ENCODE measurements around the gene RBBP9.
"Not testable (repeated sequence)": the region's sequence is repeated elsewhere in the genome, so short reads cannot be mapped to it uniquely, and the experiment has no call there.

RBBP9 gene

DNA sequence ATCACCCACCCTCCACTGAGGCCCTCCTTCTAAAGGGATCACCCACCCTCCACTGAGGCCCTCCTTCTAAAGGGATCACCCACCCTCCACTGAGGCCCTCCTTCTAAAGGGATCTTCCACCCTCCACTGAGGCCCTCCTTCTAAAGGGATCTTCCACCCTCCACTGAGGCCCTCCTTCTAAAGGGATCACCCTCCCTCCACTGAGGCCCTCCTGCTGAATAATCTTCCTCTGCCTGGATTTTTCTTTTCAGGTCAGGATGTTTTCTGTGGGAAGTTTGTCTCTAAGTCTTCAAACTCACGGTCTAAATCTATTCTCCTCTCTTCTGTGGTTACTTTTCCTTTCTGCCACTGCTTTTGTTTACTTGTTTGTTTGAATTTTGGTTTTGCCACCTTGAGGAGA is 4.6 kb upstream of the RBBP9 start:
- not testable (repeated sequence) for DNase-seq

DNA sequence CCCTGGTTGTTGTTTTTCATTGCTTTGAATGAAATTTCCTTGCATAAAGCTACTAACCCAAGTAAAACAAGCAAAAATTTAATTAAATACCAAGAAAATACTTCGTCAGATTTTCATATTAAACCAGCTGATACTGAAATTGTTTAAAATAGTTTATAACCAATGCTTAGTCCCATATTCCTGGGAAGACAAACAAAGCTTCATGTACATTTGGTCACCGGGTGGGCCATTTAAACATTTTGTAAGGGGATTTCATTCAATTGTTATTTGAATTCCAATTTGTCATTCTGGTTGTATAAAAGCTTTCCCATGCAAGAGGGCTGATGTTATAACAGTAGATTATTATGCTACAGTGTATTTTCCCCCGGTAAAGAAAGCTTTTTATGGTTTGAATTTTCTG is 578 bp upstream of the RBBP9 start:
- DNase-seq = no peak

DNA sequence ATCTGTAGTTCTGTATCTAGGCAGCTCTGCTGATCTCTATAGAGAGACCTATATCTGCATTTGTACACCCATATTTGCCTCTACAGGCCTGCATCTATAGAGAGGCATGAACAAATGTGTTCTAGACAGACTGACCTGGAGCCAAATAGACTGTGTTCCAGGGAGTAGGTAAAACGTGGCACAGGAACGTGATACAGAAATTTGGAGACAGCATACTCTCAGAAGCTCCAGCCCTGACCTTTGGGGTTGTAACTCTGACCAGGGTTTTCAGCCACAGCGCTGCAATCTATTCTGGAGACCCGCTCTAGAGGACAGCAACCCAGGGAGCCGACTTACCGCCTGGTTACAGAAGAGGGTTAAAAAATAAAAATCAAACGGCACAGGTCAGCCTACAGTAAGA is 983 bp downstream of the RBBP9 start:
- DNase-seq = no peak

DNA sequence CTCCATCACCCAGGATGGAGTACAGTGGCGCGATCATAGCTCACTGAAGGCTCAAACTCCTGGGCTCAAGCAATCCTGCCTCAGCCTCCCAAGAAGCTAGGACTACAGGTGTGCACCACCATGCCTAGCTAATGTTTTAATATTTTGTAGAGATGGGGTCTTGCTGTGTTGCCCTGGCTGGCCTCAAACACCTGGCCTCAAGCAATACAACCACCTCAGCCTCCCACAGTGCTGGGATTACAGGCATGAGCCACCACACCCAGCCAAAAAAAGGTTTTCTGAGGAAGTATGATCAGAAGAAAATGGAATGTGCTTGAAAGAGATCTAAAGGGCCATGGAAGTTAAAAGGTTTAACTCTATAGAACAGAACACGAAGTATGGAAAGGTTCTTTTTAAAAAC is 8.7 kb downstream of the RBBP9 start:
- no peak for DNase-seq

DNA sequence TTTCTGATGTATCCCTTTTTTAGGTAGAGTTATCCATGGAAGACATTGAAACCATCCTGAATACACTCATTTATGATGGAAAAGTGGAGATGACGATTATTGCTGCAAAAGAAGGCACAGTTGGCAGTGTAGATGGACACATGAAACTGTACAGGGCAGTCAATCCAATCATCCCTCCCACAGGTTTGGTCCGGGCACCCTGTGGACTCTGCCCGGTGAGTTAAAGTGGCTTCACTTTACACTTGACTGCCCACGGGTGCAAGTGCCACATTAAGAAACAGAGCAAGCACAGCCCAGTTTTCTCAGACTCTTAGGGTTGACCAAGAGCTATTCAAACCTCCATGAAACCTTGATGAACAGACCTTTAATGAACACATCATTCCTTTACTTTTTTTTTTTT is 15.4 kb downstream of the RBBP9 start:
- no peak for DNase-seq

DNA sequence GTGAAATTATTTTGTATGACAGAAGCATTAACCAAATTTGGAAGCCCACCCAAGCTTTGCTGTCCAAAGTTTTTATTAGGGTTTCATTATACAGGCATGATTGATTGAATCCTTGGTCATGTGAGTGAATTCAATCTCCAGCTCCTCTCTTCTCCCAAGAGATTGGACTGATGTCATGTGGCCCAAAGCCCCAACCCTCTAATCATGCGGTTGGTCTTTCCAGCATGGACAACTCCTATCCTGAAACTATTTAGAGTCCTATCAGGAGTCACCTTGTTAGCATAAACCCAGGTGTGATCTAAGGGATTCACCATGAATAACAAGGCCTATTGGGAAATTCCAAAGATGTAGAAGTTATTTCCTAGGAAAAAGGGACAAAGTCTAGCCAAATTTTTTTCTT is 19.2 kb downstream of the RBBP9 start:
- DNase-seq = no peak

DNA sequence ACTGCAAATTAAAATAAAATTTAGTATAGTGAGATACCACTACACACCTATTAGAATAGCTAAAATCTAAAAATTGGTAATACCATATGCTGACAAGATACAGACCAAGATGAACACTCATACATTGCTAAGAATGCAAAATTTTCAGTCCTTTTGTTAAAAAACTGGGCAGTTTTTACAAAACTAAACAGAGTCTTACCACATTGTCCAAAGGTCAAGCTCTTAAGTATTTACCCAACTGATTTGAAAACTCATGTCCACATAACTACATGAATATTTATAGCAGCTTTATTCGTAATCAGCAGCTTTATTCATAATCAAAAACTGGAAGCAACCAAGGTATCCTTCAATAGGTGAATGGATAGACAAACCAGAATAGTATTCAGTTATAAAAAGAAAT is 19.8 kb downstream of the RBBP9 start:
- no peak for DNase-seq

DNA sequence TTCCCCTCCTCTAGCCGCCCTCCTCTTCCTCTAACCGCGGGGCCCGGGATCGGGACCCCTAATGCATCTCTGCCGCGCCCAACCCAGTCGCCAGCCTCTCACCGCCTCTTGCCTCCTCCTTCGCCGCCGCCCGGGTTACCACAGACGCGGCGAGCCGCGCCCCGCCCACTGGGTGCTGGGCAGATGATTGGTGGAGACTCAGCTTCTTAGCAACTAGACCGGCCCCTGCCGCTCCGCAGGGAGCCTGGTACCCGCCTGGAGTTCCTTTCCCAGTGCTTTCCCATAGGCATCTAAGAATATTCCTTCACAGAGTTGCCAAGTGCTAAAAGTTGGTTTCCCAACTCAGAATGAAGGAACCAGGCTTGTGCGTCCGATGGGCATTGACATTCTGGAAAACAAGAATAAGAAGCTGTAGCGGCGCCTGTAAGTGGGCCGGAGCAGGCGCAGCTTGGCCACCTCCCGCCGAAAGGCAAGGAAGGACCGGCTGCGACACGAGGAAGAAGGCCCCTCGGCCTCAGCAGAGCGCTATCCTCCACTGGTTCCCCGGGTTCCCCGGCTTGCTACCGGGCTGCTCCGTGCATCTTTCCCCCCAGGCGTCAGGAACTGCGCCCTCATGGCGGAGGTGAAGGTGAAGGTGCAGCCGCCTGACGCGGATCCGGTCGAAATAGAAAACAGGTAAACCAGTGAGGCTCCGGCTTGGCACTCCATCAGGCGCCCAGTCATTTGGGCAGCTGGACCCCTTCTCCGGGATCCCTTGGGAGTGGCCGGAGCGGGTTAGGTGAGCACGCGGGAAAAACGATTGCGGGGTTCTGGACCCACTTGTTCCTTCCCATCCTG is 29.9 kb downstream of the RBBP9 start, which contains the start of the genes DZANK1 and POLR3F:
TSS of gene DZANK1 (minus strand) at position 137 of the 837 bp plus-strand sequence. CDS start 1,672 bp downstream, outside the sequence.
TSS of gene POLR3F (plus strand) at position 497 of the 837 bp plus-strand sequence. CDS start at position 614, 117 bp downstream.
- peak; percentile 98 for DNase-seq

DNA sequence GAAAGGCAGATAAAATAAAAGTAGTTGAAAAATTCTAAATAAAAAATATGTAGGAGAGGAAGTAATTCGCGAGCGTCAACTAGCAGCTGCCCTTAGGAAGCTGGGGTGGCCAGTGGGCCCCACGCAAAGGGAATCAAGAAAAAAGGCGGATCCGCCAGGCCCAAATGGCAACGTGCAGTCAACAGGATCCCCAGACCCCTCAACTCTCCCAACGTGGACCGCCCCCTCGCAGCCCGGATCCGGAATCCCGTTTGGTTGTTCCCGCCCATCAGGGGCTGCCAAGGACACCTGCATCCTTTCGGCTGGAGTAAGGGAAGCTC is 30.5 kb downstream of the RBBP9 start:
- DNase-seq = no peak

DNA sequence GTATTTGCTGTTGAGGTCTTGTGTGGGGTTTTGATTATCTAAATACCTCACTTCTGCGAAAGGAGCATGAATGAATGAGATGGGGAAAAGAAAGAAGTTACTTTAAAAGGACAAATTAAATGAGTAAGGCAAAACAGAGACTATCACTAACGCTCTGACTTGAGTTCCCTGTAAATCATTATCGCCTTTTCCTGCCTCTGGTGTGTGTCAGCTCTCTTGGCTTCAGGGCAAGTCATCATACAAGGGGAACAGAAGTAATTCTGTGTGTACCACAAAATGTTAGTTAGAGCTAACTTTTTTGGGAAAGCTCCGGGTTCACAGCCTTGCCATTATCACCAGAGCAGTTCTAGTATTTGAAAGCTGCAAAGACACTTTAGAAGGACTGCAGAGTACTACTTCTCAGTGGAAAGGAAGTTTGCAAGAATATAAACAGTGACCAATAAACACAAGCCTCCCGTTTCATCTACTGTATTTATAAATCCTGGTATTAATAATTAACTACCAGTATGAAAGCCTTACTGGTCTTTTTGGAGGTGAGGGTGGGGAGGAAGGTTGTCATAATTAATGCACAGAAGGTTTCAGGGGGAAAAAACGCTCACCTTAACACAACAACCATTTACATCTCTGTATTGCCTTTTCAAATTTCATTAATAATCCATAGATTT is 31.4 kb downstream of the RBBP9 start:
- no peak for DNase-seq

DNA sequence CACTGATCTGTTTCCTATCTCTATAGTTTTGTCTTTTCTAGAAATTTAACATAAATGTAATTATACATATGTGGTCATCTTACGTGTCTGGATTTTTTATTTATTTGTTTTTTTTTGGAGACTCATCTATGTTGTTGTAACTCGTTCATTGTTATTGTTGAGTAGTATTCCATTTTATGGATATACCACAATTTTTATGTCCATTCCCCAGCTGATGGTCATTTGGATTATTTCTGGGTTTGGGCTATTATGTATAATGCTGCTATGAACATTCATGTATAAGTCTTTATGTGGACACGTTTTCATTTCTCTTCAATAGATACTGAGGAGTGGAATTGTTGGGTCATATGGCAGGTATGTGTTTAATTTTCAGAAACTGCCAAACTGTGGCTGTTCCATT is 40.4 kb downstream of the RBBP9 start:
- DNase-seq = no peak

DNA sequence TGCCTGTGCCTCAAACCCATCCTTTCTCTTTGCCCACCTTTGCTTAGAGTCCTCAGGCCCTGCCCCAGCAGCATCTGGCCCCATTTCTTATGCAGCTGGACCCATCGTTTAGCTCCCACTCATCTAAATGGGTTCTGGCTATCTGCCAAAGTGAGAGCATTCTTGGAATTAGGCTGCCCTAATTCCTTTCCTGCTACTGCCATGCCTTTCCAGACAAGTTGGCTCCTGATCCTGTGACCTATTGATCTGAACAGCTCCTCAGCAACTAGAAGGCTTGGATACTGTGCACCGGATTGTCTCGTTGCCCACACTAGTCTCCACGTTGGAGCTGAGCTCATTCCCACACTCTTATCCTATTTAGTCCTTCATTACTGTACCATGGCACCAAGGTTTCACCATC is 53.1 kb downstream of the RBBP9 start:
- no peak for DNase-seq

DNA sequence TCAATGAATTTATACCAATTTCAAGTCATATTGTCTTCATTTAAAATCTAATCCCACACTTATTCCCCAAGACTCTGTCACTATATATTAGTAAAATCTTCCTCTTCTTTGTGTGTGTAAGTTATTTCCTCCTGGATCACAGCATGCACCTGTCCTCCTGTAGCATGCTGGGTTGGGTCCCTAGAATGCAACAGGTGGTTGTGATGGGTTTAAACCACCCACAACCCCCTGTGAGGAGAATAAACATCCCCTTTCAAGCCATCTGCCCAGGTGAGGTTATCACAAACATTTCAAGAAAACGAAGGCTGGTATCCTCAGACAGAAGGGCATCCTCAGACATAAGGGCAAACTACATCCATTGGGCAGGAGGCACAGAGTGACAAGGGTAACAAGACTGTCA is 56.6 kb downstream of the RBBP9 start:
- no peak for DNase-seq

DNA sequence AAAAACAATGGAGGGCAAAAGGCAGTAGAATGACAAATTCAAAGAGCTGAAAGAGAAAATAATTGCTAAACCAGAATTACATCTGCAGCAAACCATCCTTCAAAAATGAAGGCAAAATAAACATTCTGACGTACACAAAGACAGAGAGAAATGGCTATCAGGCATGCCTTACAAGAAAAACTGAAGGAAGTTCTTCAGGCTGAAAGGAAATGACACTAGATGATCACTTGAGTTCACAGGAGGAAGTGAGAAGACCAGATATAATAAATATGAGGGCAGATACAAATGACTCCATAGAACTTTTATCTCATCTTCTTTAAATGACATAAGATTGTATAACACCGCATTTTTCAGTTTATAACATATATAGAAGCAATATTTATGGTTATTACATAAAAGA is 60.2 kb downstream of the RBBP9 start:
- no peak for DNase-seq
